Upper lobe of left lung (tissue), 4 donors: ENCODE data around the gene MRGPRF.

ENCODE experiments used
- EP300 ChIP-seq, 4 donors: sonication (generic); formaldehyde crosslinking; IDR thresholded peaks; one replicate each; pipeline ENCODE4 v1.5.1; 2017; ENCODE audit warnings: antibody characterized with exemption in 4 of 4, control low read depth in 2 of 4
- POLR2A ChIP-seq, 4 donors: fragments of 450-650 bp; IDR thresholded peaks; one replicate each; pipeline ENCODE4 v1.5.1; 2016 to 2017; ENCODE audit warnings: antibody characterized with exemption in 4 of 4, mild to moderate bottlenecking in 2 of 4
- POLR2AphosphoS5 ChIP-seq, 2 donors: sonication (generic); formaldehyde crosslinking; IDR thresholded peaks; one replicate each; pipeline ENCODE4 v1.5.1; 2017; ENCODE audit warnings: antibody characterized with exemption in 2 of 2
- TF ChIP-seq, protein P1 (sequence below), 6 experiments: fragments of 450-650 bp in 4 of 6; fragments of 200-600 bp in 2 of 6; sonication (generic) in 2 of 6; IDR thresholded peaks; one replicate each; pipeline ENCODE4 v1.5.1; 2016 to 2019; ENCODE audit warnings: antibody characterized with exemption in 6 of 6

DNA sequence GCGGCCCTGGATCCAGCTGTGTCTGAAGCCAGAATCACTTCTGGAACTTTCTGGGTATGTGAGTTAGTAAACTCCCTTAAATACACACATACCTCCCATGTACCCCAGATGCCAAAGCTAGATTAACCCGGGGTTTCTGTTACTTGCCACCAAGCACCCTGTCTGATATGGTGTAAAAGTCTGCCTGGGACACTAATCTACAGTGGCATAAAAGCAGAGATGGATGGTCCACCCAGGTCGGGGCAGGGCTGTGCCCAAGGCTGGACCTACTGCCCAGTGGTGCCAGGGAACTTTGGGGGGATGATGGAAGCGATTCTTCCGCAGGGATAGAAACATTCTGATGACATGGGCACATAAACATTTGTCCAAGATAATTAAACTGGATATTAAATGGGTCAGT is 12.7 kb downstream of the MRGPRF start:
- TF ChIP-seq, protein P1, sequence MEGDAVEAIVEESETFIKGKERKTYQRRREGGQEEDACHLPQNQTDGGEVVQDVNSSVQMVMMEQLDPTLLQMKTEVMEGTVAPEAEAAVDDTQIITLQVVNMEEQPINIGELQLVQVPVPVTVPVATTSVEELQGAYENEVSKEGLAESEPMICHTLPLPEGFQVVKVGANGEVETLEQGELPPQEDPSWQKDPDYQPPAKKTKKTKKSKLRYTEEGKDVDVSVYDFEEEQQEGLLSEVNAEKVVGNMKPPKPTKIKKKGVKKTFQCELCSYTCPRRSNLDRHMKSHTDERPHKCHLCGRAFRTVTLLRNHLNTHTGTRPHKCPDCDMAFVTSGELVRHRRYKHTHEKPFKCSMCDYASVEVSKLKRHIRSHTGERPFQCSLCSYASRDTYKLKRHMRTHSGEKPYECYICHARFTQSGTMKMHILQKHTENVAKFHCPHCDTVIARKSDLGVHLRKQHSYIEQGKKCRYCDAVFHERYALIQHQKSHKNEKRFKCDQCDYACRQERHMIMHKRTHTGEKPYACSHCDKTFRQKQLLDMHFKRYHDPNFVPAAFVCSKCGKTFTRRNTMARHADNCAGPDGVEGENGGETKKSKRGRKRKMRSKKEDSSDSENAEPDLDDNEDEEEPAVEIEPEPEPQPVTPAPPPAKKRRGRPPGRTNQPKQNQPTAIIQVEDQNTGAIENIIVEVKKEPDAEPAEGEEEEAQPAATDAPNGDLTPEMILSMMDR (IDR thresholded peaks at IDR 0.05) = no peak
- TF ChIP-seq POLR2A (IDR thresholded peaks at IDR 0.05) (no peak), POLR2AphosphoS5 (IDR thresholded peaks at IDR 0.05) (no peak), EP300 (IDR thresholded peaks at IDR 0.05) (no peak)
